GM18499 (cell line): ENCODE results near the gene KRTAP10-2.
"Not testable (repeated sequence)": the region's sequence is repeated elsewhere in the genome, so short reads cannot be mapped to it uniquely, and the experiment has no call there.

ENCODE experiments used
- ATAC-seq: cut with Tn5 transposase; IDR thresholded peaks from one replicate; pipeline ENCODE4 v1.9.1; 2021; ENCODE audit warnings: moderate number of reproducible peaks; ENCODE audit not compliant: insufficient read depth, unreplicated experiment

The KRTAP10-2 gene

DNA sequence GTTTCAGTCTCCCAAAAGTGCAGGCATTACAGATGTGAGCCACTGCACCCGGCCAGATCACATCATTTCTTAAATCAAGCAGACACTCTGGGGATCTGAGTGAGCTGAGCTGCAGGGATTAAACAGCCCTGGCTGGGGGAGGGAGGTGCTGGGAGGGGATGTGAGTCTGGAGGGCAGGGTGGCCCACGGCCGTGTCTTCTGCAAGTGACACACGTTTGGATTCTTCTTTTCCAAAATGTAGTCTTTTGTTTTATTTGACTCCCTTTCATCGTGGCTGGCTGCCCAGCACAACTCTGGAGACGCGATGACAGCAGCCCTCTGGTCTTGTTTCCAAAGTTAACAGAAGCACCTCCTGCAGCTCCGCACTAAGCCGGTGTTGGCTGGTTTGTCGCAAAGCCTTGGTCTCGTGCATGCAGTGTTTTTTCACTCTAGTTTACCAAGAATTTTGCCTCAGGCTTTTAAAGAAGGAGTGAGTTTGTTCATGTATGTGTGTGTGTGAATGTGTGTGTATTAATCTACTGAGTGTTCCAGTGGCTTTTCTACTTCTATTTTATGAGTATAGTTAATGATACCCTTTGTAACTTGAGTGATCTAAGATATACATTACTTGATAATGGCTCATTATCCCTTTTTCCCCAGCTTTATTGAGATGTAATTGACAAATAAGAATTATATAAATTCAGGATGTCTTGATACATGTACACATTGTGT, 31.9 kb upstream of the KRTAP10-2 start:
- ATAC-seq = no peak

DNA sequence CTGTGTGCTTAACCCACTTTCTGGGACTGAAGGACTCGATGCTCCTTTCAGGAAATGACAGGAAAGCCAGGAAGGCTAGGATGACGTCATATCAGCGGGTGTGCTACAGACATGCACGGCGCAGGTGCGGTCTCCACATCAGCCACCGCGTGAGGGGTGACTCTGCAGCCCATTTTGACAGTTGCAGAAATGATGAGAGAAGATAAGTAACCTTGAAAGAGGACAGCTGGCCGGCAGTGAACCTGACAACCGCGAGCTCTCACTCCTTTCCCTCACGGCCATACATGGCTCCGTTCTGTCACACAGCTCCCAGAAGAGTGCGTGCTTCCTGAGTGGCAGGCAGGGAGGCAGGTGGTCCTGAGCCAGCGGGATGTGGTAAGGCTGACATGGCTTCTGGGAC, 30.8 kb upstream of the KRTAP10-2 start:
- no peak for ATAC-seq

DNA sequence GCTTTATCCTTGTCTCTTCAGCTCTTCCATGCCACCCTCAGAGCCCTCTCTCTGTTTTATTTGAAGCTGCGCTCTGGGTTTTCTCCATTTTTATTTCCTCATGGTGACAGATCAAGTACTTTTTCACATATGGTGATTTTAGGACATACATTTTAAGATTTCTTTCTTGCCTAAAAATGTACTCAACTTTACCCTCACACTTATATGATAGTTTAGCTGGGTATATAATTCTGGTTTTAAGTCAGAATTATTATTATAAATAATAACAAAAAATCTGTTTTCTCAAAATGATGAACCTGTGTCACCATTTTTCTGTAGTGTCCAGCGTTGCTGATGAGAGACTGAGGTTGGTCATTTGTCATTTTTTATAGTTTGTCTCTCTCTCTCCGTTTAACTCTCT, 29.9 kb upstream of the KRTAP10-2 start:
- ATAC-seq = no peak

DNA sequence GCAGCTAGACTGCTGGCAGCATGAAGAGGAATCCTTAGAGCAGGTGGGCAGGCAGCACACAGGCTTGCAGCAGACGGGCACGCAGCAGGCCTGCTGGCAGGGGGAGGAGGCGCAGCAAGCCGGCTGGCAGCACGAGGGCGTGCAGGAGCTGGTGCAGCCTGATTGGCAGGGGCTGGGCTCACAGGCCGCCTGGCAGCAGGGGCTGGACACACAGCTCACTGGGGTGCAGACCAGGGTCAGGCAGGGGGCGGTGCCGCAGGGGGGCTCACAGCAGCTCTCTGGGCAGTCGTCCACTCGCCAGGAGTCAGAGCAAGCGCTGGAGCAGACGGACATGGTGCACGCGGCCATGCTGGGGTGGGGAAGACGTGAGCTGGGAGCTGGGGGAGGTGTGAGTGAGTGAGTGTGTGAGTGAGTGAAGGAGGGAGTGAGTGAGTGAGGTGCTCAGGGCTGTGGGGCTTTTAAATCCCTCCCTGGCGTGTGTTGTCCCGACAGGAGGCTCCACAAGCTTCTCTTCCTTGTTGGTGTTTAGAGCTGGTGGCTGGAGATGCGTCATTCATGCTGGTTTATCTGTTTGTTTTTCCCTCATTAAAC, 29.0 kb upstream of the KRTAP10-2 start, which contains the start of gene KRTAP10-5:
TSS of gene KRTAP10-5 (minus strand) at position 374 of the 591 bp plus-strand sequence. CDS start at position 348, 26 bp downstream.
- ATAC-seq = not testable (repeated sequence)

DNA sequence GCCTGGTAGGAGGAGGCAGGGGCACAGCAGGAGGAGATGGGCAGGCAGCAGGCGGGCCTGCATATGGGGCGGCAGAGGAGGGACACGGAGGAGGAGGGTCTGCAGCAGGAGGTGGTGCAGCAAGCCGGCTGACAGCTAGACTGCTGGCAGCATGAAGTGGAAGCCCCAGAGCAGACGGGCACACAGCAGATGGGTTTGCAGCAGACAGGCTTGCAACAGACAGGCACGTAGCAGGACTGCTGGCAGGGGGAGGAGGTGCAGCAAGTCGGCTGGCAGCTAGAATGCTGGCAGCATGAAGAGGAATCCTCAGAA, 28.5 kb upstream of the KRTAP10-2 start:
- ATAC-seq = no peak

DNA sequence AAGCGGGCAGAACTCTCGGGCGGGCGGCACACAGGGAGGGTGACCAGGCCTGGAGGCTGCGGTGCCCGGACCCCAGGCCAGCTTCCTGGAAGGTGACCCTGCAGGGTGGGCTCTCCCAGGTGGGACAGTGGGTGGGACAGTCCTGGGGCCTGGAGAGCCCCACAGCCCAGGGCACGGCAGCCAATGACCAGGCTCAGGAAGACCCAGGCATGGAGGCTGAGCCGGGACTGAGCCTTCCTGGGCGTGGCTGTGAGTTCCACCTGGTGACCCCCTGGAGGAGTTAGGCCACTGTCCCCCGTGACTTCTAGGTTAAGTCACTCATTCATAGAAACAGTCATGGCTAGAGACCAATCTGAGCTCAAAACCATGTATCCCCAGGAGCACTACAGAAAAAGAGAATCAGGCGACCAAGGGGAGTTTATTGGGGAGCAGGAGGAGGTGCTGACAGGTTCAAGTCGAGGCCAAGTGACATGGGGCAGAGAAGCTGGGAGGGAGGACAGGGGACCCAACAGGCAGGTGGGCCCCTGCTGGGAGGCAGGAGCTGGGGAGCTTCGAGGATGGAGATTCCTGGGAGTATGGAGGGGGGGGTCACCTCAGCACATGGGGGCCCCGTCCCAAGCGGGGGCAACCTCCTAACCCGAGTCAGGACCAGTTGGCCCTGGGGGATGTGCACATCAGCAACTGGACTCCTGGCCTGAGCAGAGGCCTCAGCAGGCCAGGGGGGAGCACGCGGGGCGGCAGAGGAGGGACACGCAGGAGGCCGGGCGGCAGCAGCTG, 27.9 kb upstream of the KRTAP10-2 start:
- no peak for ATAC-seq

DNA sequence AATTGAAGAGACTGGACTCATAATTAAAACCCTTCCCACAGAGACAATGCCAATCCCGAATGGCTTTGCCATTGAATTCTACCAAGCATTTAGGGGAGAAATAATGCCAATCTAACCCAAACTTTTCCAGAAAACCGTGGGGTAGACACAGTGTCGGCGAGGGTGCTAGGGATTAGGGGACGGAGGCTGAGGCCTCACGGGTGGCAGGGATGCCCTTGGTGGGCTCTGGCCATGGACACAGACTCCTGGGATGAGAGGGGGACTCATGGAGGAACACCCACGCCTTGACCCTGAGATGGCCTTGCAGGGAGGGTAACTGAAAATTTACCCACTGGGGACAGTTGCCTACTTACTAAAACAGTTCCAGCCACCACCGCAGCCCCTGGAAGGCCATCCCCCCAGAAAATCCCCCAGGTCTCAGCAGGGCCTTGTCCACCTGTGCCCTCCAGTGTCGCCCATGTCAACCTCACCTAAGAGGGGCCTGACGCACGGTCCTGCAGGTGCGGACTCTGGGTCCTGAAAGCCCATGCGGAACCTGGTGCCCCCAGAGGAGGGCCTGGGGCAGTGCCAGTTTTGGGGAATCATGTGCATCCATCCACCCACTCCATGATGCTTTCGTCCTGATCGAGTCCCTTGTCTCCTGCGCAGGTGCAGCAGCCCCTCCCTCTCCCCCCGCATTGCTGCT, 27.2 kb upstream of the KRTAP10-2 start:
- no peak for ATAC-seq

DNA sequence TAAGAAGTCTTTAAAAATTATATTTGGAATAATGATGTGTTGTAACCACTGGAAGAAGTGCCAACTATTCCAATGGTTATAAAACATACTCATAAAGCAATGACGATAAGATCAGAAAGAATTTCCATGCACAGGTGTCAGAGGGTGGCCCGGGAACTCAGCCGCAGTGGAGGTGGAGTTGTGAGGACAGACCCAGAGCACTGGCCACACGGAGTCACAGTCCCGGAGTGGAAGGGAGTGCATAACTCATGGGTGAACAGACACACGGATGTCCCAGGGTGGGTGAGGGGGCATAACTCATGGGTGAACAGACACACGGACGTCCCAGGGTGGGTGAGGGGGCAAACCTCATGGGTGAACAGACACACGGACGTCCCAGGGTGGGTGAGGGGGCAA, 24.7 kb upstream of the KRTAP10-2 start:
- no peak for ATAC-seq

DNA sequence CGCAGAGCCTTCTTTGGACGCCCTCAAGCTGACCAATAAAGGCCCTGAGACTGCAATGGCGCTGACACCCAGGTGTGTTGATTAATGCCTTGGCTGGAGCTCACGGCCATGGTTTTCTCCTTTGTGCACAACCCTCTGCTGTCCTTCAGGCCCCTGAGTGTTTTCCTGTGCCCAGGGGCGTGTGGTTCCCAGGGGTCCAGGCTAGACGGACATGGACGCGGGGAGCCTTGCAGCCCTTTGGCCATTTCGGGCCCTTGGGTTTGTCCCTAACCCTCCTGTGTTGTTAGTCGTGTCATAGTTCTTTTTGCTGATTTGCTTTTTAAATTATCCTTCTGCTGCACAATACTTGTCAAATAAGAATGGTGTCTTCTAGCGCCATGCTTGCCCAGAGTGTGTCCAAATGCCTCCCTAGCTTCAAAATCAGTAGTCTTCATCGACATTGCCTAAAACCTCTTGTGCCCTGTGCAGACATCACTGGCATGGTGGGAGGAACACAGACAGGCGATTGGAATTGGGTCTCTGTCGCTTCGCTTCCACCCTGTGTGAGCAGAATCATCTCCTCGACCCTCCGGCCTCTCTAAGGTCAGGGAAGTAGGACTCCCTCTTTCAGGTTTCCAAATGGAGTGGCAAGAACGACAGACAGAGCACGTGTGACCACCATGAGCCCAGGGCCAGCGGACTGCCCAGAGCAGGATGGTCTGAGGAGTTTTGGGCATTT, 24.2 kb upstream of the KRTAP10-2 start:
- ATAC-seq = no peak

DNA sequence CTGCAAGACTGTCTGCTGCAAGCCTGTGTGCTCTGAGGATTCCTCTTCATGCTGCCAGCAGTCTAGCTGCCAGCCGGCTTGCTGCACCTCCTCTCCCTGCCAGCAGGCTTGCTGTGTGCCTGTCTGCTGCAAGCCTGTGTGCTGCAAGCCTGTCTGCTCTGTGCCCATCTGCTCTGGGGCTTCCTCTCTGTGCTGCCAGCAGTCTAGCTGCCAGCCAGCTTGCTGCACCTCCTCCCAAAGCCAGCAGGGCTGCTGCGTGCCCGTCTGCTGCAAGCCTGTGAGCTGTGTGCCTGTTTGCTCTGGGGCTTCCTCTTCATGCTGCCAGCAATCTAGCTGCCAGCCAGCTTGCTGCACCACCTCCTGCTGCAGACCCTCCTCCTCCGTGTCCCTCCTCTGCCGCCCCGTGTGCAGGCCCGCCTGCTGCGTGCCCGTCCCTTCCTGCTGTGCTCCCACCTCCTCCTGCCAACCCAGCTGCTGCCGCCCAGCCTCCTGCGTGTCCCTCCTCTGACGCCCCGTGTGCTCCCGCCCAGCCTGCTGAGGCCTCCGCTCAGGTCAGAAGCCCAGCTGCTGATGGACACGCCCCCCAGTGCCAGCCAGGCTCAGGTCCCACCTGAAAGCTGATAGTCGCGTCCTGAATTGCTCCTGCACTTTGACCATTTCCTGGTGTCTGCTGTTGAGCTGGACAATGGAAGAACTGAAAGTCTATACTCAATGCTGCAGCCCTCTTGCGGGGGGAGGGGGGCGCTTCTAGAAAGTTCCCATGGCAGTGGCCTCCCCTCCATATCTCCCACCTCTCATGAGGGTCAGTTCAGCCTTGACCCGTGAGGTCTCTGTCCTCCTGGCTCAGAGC, 23.4 kb upstream of the KRTAP10-2 start:
- no peak for ATAC-seq

DNA sequence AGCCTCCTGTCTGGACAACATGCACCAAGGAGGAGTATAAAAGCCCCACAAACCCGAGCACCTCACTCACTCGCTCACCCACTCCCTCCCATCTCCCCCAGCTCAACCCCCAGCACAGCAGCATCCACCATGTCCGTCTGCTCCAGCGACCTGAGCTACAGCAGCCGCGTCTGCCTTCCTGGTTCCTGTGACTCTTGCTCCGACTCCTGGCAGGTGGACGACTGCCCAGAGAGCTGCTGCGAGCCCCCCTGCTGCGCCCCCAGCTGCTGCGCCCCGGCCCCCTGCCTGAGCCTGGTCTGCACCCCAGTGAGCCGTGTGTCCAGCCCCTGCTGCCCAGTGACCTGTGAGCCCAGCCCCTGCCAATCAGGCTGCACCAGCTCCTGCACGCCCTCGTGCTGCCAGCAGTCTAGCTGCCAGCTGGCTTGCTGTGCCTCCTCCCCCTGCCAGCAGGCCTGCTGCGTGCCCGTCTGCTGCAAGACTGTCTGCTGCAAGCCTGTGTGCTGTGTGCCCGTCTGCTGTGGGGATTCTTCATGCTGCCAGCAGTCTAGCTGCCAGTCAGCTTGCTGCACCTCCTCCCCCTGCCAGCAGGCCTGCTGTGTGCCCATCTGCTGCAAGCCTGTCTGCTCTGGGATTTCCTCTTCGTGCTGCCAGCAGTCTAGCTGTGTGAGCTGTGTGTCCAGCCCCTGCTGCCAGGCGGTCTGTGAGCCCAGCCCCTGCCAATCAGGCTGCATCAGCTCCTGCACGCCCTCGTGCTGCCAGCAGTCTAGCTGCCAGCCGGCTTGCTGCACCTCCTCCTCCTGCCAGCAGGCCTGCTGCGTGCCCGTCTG, 22.5 kb upstream of the KRTAP10-2 start, which contains the start of gene KRTAP10-4:
TSS of gene KRTAP10-4 (plus strand) at position 100 of the 827 bp plus-strand sequence. CDS start at position 130, 30 bp downstream.
- ATAC-seq = not testable (repeated sequence)

DNA sequence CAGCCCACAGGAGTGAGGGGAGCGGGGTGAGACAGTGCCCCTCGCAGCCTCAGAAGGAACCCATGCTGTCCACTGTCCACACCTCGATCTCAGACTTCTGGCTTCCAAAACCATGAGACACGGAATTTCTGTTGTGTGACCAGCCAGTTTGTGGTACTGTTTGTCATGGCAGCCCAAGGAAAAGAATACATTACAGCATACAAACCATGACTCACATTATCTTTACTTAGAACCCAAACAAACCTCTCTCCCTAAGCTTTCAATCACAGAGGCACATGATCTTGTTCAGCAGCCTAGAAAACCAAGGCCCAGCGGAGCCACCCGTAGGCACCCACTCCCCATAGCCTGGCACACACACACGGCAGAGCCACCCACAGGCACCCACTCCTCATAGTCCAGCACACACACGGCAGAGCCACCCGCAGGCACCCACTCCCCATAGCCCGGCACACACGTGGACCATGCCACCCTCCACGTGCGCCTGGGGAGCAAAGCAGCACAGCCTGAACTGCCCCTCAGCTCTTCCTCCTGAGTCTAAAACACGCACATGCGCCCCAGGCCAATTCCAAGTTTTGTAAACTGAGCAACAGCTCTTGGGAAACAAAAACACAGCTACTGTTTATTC, 21.8 kb upstream of the KRTAP10-2 start:
- no peak for ATAC-seq

DNA sequence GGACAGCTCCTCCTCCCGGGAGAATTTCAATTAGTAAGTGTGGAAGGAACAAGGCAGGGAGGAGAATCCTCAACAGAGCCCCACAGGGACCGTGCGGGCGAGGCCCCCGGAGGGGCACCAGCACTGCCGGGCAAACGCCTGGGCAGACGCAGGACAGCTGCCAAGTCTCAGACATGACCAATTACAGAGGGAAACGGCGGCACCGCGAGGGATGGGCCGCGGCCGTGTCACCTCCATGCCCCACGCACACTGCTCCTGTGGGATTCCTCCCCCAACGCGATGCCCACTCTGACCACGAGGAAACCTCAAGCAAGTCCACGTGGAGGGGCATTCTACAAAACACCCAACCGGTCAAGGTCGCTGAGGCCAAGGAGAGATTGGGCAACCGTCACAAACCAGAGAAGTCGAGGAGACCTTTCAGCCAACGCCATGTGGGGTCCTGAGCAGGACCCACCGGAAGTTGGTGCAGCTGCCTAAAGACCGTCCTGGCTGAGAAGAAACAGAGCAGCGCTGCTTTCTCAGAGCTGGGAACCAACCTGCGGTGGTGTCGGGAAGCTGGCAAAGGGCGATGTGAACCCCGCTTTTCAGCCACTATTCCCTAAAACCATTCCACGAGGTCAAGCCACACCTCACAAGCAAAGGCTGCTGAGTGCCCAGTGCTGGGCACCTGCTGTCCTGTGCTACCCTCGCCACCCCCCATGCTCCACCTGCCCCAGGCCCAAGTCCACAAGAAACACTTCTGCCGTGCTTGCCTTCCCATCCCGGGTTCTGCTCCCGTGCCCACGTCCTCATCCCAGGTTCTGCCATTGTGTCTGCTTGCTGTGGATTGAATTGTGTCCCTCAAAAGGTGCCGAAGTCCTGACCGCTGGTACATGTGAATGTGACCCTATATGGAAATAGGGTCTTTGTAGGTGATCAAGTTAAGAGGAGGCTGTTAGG, 20.8 kb upstream of the KRTAP10-2 start:
- ATAC-seq = no peak

DNA sequence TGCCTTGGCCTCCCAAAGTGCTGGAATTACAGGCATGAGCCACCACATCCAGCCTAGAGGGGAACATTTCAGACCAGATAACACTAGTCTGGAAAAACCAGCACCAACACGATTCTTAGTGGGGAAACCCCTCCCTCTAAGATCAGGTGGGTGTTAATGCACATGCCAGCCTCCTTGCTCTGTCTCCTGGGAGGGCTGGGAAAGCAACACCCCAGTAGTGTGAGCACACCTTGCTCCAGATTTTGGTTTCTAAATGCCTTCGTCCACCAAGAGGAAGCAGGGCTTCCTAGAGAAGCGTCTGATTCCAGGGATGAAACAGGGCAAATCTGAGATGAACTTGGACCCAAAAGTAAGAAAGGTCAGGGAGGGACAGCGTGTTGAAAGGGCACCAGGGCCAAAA, 20.0 kb upstream of the KRTAP10-2 start:
- no peak for ATAC-seq

DNA sequence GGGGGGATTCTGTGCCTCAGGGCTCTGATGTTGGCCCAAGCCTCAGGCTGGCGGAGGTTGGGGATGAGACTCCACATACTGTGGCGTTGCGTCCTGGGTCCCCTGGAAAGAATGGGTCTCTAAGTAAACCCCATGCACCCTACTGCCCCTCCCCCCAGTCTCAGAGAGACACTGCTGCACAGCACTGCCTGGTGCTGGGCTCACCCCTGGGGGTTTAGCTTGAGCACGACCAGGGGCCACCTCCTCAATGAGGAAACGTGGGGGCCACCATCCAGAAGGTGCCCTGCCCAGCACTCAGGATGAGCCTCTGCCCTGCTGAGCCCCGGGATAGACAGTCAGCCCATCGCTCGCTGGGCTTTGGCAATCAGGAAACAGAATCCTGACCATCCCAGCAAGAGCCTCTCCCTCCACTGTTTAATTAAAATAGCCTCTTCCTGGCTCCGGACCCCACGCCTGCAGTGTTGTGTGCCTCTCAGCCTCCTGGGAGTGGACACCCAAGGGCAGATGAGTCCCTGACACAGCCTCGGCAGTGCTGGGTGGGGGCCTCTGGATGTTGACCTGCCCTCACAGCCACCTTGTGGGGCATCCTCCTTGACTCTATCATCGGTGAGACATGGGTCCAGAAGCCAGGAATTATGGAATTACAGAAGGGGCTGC, 18.7 kb upstream of the KRTAP10-2 start:
- ATAC-seq = no peak
